K562 (cell line): ENCODE data around the gene MET. TPM values are rescaled to one million over a fixed set of nuclear protein-coding genes. Genes with fewer than 3 reads are reported as not detected.

Source experiments
- EP400 ChIP-seq: fragments of 450-650 bp; IDR thresholded peaks from 2 replicates; pipeline ENCODE4 v1.6.1; 2017; ENCODE audit warnings: antibody characterized with exemption, mild to moderate bottlenecking, moderate library complexity
- FOXA3 ChIP-seq, 2 experiments: fragments of 450-650 bp in 1 of 2; sonication (generic) in 1 of 2; formaldehyde crosslinking; IDR thresholded peaks in 1 of 2; conservative IDR thresholded peaks in 1 of 2; 2 replicates each; pipeline versions ENCODE4 v1.4.0 to v1.8.0; 2020 to 2022; ENCODE audit warnings: mild to moderate bottlenecking in 2 of 2, missing genetic modification reagents in 1 of 2
- KLF13 ChIP-seq: fragments of 450-650 bp; IDR thresholded peaks from 2 replicates; pipeline ENCODE4 v1.6.1; 2016; ENCODE audit warnings: missing genetic modification characterization, low read depth, mild to moderate bottlenecking, missing compliant biosample characterization, moderate library complexity, borderline replicate concordance
- L3MBTL2 ChIP-seq: fragments of 450-650 bp; IDR thresholded peaks from 2 replicates; pipeline ENCODE4 v1.6.1; 2016; ENCODE audit warnings: mild to moderate bottlenecking, moderate library complexity
- NCOA1 ChIP-seq: fragments of 450-650 bp; IDR thresholded peaks from 2 replicates; pipeline ENCODE4 v1.6.1; 2016; ENCODE audit warnings: low read depth
- OTX1 ChIP-seq: fragments of 450-650 bp; formaldehyde crosslinking; IDR thresholded peaks from 2 replicates; pipeline ENCODE4 v1.4.0; 2022; ENCODE audit warnings: mild to moderate bottlenecking
- RAD51 ChIP-seq: fragments of 450-650 bp; IDR thresholded peaks from 2 replicates; pipeline ENCODE4 v1.7.1; 2016; ENCODE audit warnings: low read depth, mild to moderate bottlenecking, borderline replicate concordance
- TBP ChIP-seq: optimal IDR thresholded peaks from 2 replicates; pipeline ENCODE3; 2011; ENCODE audit warnings: low read depth, low read length, improper control_type of control experiment
- ZFPM2 ChIP-seq: fragments of 250-450 bp; sonication (Bioruptor Pico); IDR thresholded peaks from 2 replicates; pipeline ENCODE4 v1.5.1; 2022; ENCODE audit warnings: mild to moderate bottlenecking
- ZNF707 ChIP-seq: fragments of 250-450 bp; sonication (Bioruptor Pico); conservative IDR thresholded peaks from 2 replicates; pipeline ENCODE4 v1.8.0; 2022; ENCODE audit warnings: inconsistent platforms, mild to moderate bottlenecking, moderate library complexity
- polyA plus RNA-seq, 8 experiments: library from polyadenylated mRNA; depleted of rRNA in 4 of 8; stranded (reverse) in 5 of 8; unstranded in 3 of 8; fragments of >200 nt; fragmentation: Nextera tagmentation in 2 of 8; fragmentation: Illumina TruSeq in 1 of 8; extraction: Ambion mirVana in 2 of 8; extraction: Trizol in 1 of 8; gene quantifications; 2 replicates each; pipeline versions ENCODE4 v1.2.1 to v1.2.3, GENCODE V29; 2011 to 2014; ENCODE audit warnings: inconsistent platforms in 1 of 8, missing spikeins in 1 of 8
- total RNA-seq, 7 experiments: library from RNA; depleted of rRNA in 6 of 7; stranded (reverse); fragments of >200 nt in 6 of 7; fragmentation: Illumina TruSeq in 2 of 7; extraction: Trizol in 2 of 7; gene quantifications; 2 replicates each; pipeline versions ENCODE4 v1.2.1 to v1.2.3, GENCODE V29; 2011 to 2021; ENCODE audit warnings: low replicate concordance in 1 of 7
- TF ChIP-seq, protein P1 (sequence below), 2 experiments: IDR thresholded peaks; 2 replicates each; pipeline ENCODE4 v1.6.1; 2011; ENCODE audit warnings: borderline replicate concordance in 1 of 2, control low read depth in 1 of 2, low read depth in 1 of 2, low read length in 1 of 2, mild to moderate bottlenecking in 1 of 2, mixed read lengths in 1 of 2, moderate library complexity in 1 of 2; ENCODE audit not compliant: insufficient read depth in 1 of 2, insufficient read length in 1 of 2, poor library complexity in 1 of 2, severe bottlenecking in 1 of 2; ENCODE audit errors: extremely low read depth in 1 of 2
- TF ChIP-seq, protein P2 (sequence below): IDR thresholded peaks from 2 replicates; pipeline ENCODE4 v1.6.1; 2014; ENCODE audit warnings: antibody characterized with exemption
- TF ChIP-seq, protein P3 (sequence below): fragments of 200-800 bp; sonication (Bioruptor generic); IDR thresholded peaks from 2 replicates; pipeline ENCODE4 v1.6.1; 2017; ENCODE audit warnings: missing genetic modification characterization, missing compliant biosample characterization
- TF ChIP-seq, protein P4 (sequence below): fragments of 450-650 bp; IDR thresholded peaks from 2 replicates; pipeline ENCODE4 v1.6.1; 2016; ENCODE audit warnings: low read depth

The MET gene
- total and polyA plus RNA-seq, 9 of the 15 experiments (the other 6 are each of a cell fraction or from before 2014, with no cell fraction given), result 0.84 to 2.4 (median 1.1) TPM

DNA sequence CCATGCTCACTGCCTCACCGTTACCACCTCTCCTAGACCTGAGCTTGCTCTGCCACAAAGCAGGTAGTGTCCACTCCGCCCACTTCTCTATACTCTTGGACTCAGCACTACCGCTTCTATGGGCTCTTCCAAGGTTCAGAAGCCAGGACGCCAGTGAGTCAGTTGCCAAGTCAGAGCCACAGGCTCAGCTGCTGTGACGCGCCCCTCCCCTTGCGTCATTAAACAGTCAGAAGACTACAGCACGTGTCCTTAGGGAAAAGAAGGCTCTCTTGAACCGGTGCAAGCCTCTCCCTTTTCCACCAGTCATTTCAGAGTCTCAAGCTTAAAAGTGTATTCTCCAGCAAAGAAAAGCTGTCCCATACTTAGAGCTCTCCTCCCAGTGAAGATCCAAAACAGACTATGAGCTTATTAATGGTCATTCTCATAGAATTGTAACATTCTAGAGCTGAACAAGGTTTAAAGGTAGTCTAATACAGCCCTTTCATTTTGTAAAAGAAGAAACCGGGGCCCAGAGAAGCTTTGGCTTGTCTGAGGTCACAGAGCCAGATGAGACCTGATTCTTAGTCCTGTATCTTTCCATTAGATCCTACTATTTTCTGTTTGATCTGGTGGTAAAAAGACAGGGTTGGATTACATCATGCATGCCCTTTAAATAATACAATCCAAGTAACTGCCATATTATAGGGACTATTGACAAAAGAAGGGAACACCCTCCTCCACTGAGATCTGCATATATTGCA is 40.9 kb upstream of the MET start (continued):
- TF ChIP-seq, protein P1, sequence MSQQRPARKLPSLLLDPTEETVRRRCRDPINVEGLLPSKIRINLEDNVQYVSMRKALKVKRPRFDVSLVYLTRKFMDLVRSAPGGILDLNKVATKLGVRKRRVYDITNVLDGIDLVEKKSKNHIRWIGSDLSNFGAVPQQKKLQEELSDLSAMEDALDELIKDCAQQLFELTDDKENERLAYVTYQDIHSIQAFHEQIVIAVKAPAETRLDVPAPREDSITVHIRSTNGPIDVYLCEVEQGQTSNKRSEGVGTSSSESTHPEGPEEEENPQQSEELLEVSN (IDR thresholded peaks at IDR 0.05; ENCODE audit: borderline replicate concordance in 1 of 2, extremely low read depth in 1 of 2, insufficient read depth in 1 of 2, insufficient read length in 1 of 2, low read depth in 1 of 2, low read length in 1 of 2, poor library complexity in 1 of 2, severe bottlenecking in 1 of 2), result peak in 1 of 2 experiments; percentile 44
- TF ChIP-seq, protein P2, sequence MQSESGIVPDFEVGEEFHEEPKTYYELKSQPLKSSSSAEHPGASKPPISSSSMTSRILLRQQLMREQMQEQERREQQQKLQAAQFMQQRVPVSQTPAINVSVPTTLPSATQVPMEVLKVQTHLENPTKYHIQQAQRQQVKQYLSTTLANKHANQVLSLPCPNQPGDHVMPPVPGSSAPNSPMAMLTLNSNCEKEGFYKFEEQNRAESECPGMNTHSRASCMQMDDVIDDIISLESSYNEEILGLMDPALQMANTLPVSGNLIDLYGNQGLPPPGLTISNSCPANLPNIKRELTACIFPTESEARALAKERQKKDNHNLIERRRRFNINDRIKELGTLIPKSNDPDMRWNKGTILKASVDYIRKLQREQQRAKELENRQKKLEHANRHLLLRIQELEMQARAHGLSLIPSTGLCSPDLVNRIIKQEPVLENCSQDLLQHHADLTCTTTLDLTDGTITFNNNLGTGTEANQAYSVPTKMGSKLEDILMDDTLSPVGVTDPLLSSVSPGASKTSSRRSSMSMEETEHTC, result peak; percentile 79; the same call in 1 of the 2 replicates
- no peak for TF ChIP-seq ZFPM2 (CRISPR knock-in tag)
- peak; percentile 95 for TF ChIP-seq L3MBTL2
- TF ChIP-seq, protein P3, sequence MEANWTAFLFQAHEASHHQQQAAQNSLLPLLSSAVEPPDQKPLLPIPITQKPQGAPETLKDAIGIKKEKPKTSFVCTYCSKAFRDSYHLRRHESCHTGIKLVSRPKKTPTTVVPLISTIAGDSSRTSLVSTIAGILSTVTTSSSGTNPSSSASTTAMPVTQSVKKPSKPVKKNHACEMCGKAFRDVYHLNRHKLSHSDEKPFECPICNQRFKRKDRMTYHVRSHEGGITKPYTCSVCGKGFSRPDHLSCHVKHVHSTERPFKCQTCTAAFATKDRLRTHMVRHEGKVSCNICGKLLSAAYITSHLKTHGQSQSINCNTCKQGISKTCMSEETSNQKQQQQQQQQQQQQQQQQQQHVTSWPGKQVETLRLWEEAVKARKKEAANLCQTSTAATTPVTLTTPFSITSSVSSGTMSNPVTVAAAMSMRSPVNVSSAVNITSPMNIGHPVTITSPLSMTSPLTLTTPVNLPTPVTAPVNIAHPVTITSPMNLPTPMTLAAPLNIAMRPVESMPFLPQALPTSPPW, result peak; percentile 41
- peak; percentile 70; the same call in 1 of the 2 replicates for TF ChIP-seq KLF13 (tag)
- TF ChIP-seq ZNF707 (CRISPR knock-in tag), result no peak
- TF ChIP-seq NCOA1, result 0 out of 2 replicates have a peak, but pooled peaks have one; percentile 21
- peak; percentile 53 for TF ChIP-seq EP400
- TF ChIP-seq FOXA3 (CRISPR knock-in tag; conservative IDR thresholded peaks at IDR 0.05 in 1 of 2, IDR thresholded peaks at IDR 0.05 in 1 of 2), result 0 out of 4 replicates have a peak, but pooled peaks of 1 of the 2 experiments have one; percentile 26
- peak; percentile 64 for TF ChIP-seq RAD51
- peak; percentile 19 for TF ChIP-seq TBP
- 0 out of 2 replicates have a peak, but pooled peaks have one; percentile 42 for TF ChIP-seq OTX1
- TF ChIP-seq, protein P4, sequence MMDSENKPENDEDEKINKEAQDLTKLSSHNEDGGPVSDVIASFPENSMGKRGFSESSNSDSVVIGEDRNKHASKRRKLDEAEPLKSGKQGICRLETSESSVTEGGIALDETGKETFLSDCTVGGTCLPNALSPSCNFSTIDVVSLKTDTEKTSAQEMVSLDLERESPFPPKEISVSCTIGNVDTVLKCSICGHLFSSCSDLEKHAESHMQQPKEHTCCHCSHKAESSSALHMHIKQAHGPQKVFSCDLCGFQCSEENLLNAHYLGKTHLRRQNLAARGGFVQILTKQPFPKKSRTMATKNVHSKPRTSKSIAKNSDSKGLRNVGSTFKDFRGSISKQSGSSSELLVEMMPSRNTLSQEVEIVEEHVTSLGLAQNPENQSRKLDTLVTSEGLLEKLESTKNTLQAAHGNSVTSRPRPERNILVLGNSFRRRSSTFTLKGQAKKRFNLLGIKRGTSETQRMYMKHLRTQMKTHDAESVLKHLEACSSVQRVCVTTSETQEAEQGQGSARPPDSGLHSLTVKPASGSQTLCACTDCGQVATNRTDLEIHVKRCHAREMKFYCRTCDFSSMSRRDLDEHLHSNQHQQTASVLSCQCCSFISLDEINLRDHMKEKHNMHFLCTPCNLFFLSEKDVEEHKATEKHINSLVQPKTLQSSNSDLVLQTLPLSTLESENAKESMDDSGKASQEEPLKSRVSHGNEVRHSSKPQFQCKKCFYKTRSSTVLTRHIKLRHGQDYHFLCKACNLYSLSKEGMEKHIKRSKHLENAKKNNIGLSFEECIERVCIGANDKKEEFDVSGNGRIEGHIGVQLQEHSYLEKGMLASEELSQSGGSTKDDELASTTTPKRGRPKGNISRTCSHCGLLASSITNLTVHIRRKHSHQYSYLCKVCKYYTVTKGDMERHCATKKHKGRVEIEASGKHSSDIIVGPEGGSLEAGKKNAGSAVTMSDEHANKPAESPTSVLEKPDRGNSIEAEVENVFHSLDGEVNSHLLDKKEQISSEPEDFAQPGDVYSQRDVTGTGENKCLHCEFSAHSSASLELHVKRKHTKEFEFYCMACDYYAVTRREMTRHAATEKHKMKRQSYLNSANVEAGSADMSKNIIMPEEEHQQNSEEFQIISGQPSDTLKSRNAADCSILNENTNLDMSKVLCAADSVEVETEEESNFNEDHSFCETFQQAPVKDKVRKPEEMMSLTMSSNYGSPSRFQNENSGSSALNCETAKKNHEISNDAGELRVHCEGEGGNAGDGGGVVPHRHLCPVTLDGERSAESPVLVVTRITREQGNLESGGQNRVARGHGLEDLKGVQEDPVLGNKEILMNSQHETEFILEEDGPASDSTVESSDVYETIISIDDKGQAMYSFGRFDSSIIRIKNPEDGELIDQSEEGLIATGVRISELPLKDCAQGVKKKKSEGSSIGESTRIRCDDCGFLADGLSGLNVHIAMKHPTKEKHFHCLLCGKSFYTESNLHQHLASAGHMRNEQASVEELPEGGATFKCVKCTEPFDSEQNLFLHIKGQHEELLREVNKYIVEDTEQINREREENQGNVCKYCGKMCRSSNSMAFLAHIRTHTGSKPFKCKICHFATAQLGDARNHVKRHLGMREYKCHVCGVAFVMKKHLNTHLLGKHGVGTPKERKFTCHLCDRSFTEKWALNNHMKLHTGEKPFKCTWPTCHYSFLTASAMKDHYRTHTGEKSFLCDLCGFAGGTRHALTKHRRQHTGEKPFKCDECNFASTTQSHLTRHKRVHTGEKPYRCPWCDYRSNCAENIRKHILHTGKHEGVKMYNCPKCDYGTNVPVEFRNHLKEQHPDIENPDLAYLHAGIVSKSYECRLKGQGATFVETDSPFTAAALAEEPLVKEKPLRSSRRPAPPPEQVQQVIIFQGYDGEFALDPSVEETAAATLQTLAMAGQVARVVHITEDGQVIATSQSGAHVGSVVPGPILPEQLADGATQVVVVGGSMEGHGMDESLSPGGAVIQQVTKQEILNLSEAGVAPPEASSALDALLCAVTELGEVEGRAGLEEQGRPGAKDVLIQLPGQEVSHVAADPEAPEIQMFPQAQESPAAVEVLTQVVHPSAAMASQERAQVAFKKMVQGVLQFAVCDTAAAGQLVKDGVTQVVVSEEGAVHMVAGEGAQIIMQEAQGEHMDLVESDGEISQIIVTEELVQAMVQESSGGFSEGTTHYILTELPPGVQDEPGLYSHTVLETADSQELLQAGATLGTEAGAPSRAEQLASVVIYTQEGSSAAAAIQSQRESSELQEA, result peak; percentile 50; the same call in 1 of the 2 replicates
